CD14-positive monocyte (primary cell): ENCODE measurements around the gene BIN1. TPM values are rescaled to one million over a fixed set of nuclear protein-coding genes. Genes with fewer than 3 reads are reported as not detected.

Experiments
- DNase-seq, 3 donors: peaks; one replicate each; pipeline ENCODE4 v3.0.0-alpha.2; 2011 to 2022
- H2AFZ ChIP-seq: 2 replicates; pipeline ENCODE4 v1.6.0; 2012; ENCODE audit warnings: mild to moderate bottlenecking, low read depth, low read length, inconsistent platforms; ENCODE audit not compliant: insufficient read depth, poor library complexity, severe bottlenecking
- H3K27ac ChIP-seq, 2 donors: 1 replicate in 1 of 2; 2 replicates in 1 of 2; pipeline ENCODE4 v1.5.1; 2012 to 2013; ENCODE audit warnings: low read length in 2 of 2, control low read depth in 1 of 2, inconsistent platforms in 1 of 2, low read depth in 1 of 2, mild to moderate bottlenecking in 1 of 2
- H3K27me3 ChIP-seq, 2 donors: one replicate each; pipeline versions ENCODE4 v1.6.0 to v1.6.1; 2011 to 2013; ENCODE audit warnings: low read length in 2 of 2; ENCODE audit not compliant: control insufficient read depth in 2 of 2, insufficient read depth in 2 of 2
- H3K36me3 ChIP-seq, 2 donors: replicated peaks in 1 of 2; 1 replicate in 1 of 2; 2 replicates in 1 of 2; pipeline versions ENCODE4 v1.5.1 to v1.6.1; 2012 to 2013; ENCODE audit warnings: low read length in 2 of 2, control low read depth in 1 of 2, inconsistent platforms in 1 of 2, mild to moderate bottlenecking in 1 of 2; ENCODE audit not compliant: insufficient read depth in 2 of 2, control insufficient read depth in 1 of 2
- H3K4me1 ChIP-seq, 2 donors: 1 replicate in 1 of 2; 2 replicates in 1 of 2; pipeline versions ENCODE4 v1.5.1 to v1.6.1; 2012 to 2013; ENCODE audit warnings: low read length in 2 of 2, control low read depth in 1 of 2, inconsistent platforms in 1 of 2, mild to moderate bottlenecking in 1 of 2, moderate library complexity in 1 of 2; ENCODE audit not compliant: insufficient read depth in 2 of 2, control insufficient read depth in 1 of 2
- H3K4me2 ChIP-seq: replicated peaks from 2 replicates; pipeline ENCODE3; 2012; ENCODE audit warnings: low read length, moderate library complexity, mild to moderate bottlenecking; ENCODE audit not compliant: poor library complexity, severe bottlenecking; ENCODE audit errors: extremely low read depth
- H3K4me3 ChIP-seq, 3 experiments: fragments of 200-600 bp in 1 of 3; sonication (generic) in 1 of 3; replicated peaks in 1 of 3; 1 replicate in 2 of 3; 2 replicates in 1 of 3; pipeline ENCODE4 v1.5.1; 2011 to 2013; ENCODE audit warnings: low read length in 3 of 3, mild to moderate bottlenecking in 3 of 3, control low read depth in 2 of 3, low read depth in 2 of 3, inconsistent platforms in 1 of 3, moderate library complexity in 1 of 3
- H3K79me2 ChIP-seq: 2 replicates; pipeline ENCODE4 v1.6.0; 2012; ENCODE audit warnings: mild to moderate bottlenecking, control low read depth, inconsistent platforms, low read length, moderate library complexity; ENCODE audit not compliant: insufficient read depth
- H3K9ac ChIP-seq: 2 replicates; pipeline ENCODE4 v1.6.0; 2017; ENCODE audit warnings: low read length, mild to moderate bottlenecking; ENCODE audit not compliant: insufficient read depth, poor library complexity, severe bottlenecking
- H3K9me3 ChIP-seq, 2 donors: replicated peaks in 1 of 2; 1 replicate in 1 of 2; 2 replicates in 1 of 2; pipeline versions ENCODE4 v1.5.1 to v1.6.1; 2012 to 2013; ENCODE audit warnings: low read length in 2 of 2, control low read depth in 1 of 2; ENCODE audit not compliant: control insufficient read depth in 1 of 2, insufficient read depth in 1 of 2
- H4K20me1 ChIP-seq: 2 replicates; pipeline ENCODE4 v1.6.0; 2012; ENCODE audit warnings: mild to moderate bottlenecking, low read length, control low read depth, moderate library complexity; ENCODE audit not compliant: insufficient read depth
- H3K27ac Mint-ChIP-seq, 7 donors: one replicate each; pipeline ENCODE4 v1.8.0; 2020; ENCODE audit warnings: mild to moderate bottlenecking in 7 of 7, mixed read lengths in 7 of 7, moderate library complexity in 6 of 7, inconsistent platforms in 2 of 7
- H3K27me3 Mint-ChIP-seq, 3 donors: one replicate each; pipeline ENCODE4 v1.8.0; 2021 to 2022; ENCODE audit warnings: low read depth in 3 of 3, mild to moderate bottlenecking in 3 of 3, mixed read lengths in 3 of 3, moderate library complexity in 3 of 3, inconsistent platforms in 1 of 3
- H3K36me3 Mint-ChIP-seq, 2 donors: one replicate each; pipeline ENCODE4 v1.8.0; 2020; ENCODE audit warnings: mixed read lengths in 2 of 2, inconsistent platforms in 1 of 2, mild to moderate bottlenecking in 1 of 2
- H3K4me1 Mint-ChIP-seq: one replicate; pipeline ENCODE4 v1.8.0; 2020; ENCODE audit warnings: mild to moderate bottlenecking, mixed read lengths
- H3K4me3 Mint-ChIP-seq, 2 donors: one replicate each; pipeline ENCODE4 v1.8.0; 2020; ENCODE audit warnings: mild to moderate bottlenecking in 2 of 2, mixed read lengths in 2 of 2, moderate library complexity in 1 of 2
- H3K9me3 Mint-ChIP-seq, 7 donors: one replicate each; pipeline ENCODE4 v1.8.0; 2020 to 2022; ENCODE audit warnings: mixed read lengths in 7 of 7, mild to moderate bottlenecking in 6 of 7, moderate library complexity in 6 of 7, inconsistent platforms in 2 of 7
- WGBS: methylation state at CpG from one replicate; pipeline ENCODE4 v1.1.5; 2013; ENCODE audit warnings: missing lambda C conversion rate; ENCODE audit not compliant: insufficient coverage; 5-methylcytosine and 5-hydroxymethylcytosine counted together
- intact Hi-C, 2 donors: fragments of 100-400 bp; cut with micrococcal nuclease; formaldehyde crosslinking; loops; one replicate each; pipeline versions ENCODE4 v1.15.0 to v1.15.1; 2023
- polyA plus RNA-seq, 3 donors: library from polyadenylated mRNA; depleted of rRNA in 1 of 3; unstranded in 2 of 3; stranded (reverse) in 1 of 3; fragments of 300-500 nt in 2 of 3; fragments of >200 nt in 1 of 3; fragmentation: Illumina TruSeq in 2 of 3; gene quantifications; 1 replicate in 2 of 3; 2 replicates in 1 of 3; pipeline ENCODE4 v1.2.3, GENCODE V29; 2012 to 2021
- TF ChIP-seq, protein P1 (sequence below): fragments of 200-600 bp; IDR thresholded peaks from one replicate; pipeline ENCODE4 v1.8.0; 2022; ENCODE audit warnings: antibody characterized with exemption, mild to moderate bottlenecking

BIN1 gene
- polyA plus RNA-seq, 3 donors: 3.4 to 7.5 (median 4.1) TPM

DNA sequence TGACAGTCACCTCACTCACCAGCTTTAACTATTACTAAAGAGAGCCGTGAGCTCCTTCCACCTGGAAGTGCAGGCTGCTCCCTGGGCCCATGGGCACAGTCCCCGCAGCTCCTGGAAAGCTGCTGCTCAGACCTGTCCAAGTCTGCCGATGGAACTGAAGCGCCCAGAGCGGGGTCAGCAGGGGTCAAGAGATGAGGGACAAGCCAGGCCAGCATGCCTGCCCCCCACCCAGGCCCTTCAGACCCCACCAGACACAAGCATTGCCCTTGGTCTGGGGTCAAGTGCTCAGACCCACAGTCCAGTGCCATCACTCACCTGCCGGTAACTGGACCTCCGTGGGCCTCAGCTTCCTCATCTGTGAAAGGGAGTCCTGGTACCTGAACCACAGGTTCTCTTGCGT, 59.9 kb downstream of the BIN1 start:
- H3K9ac ChIP-seq: no peak overlapping the region
- TF ChIP-seq, protein P1, sequence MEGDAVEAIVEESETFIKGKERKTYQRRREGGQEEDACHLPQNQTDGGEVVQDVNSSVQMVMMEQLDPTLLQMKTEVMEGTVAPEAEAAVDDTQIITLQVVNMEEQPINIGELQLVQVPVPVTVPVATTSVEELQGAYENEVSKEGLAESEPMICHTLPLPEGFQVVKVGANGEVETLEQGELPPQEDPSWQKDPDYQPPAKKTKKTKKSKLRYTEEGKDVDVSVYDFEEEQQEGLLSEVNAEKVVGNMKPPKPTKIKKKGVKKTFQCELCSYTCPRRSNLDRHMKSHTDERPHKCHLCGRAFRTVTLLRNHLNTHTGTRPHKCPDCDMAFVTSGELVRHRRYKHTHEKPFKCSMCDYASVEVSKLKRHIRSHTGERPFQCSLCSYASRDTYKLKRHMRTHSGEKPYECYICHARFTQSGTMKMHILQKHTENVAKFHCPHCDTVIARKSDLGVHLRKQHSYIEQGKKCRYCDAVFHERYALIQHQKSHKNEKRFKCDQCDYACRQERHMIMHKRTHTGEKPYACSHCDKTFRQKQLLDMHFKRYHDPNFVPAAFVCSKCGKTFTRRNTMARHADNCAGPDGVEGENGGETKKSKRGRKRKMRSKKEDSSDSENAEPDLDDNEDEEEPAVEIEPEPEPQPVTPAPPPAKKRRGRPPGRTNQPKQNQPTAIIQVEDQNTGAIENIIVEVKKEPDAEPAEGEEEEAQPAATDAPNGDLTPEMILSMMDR: no peak
- Mint-ChIP-seq H3K27me3 (peaks cover 0 to 6% (median 3%) of the 10 kb centered on the region in 3 donors), H3K9me3 (peaks cover 0 to 4% (median 0%) of the 10 kb centered on the region in 7 donors), H3K27ac (no peak overlapping the region), H3K4me1 (peaks cover 2% of the 10 kb centered on the region), H3K36me3 (no peaks in the 10 kb centered on the region), H3K4me3 (no peak overlapping the region)
- intact Hi-C loops: no loop called here
- no peaks in the 10 kb centered on the region for H3K27me3 ChIP-seq
- 96% methylated on average over 8 of the region's 8 CpGs for WGBS
- H3K9me3 ChIP-seq: peaks cover 0 to 2% of the 10 kb centered on the region in 2 donors
- H3K79me2 ChIP-seq: no peaks in the 10 kb centered on the region
- H3K36me3 ChIP-seq: no peaks in the 10 kb centered on the region
- no peak overlapping the region for H3K4me2 ChIP-seq
- H4K20me1 ChIP-seq: no peaks in the 10 kb centered on the region
- DNase-seq: no peak
- peaks cover 6 to 10% of the 10 kb centered on the region in 2 donors for H3K4me1 ChIP-seq
- H3K4me3 ChIP-seq: no peak overlapping the region
- H3K27ac ChIP-seq: no peak overlapping the region
- no peak overlapping the region for H2AFZ ChIP-seq

GRCh38 chr2:127046579-127046978, 60.4 kb downstream of the BIN1 start:
- Mint-ChIP-seq H3K27ac (no peak overlapping the region), H3K27me3 (peaks cover 0 to 6% (median 3%) of the 10 kb centered on the region in 3 donors), H3K9me3 (peaks cover 0 to 4% (median 0%) of the 10 kb centered on the region in 7 donors), H3K36me3 (no peaks in the 10 kb centered on the region), H3K4me3 (no peak overlapping the region), H3K4me1 (peaks cover 2% of the 10 kb centered on the region)
- H3K4me2 ChIP-seq: no peak overlapping the region
- H3K79me2 ChIP-seq: no peaks in the 10 kb centered on the region
- H3K4me1 ChIP-seq: peaks cover 5 to 6% of the 10 kb centered on the region in 2 donors
- no peak overlapping the region for H3K4me3 ChIP-seq
- 89% methylated on average over 3 of the region's 3 CpGs for WGBS
- intact Hi-C loops: no loop called here
- no peak overlapping the region for H3K9ac ChIP-seq
- H3K27ac ChIP-seq: no peak overlapping the region
- H3K9me3 ChIP-seq: peaks cover 0 to 2% of the 10 kb centered on the region in 2 donors
- no peaks in the 10 kb centered on the region for H4K20me1 ChIP-seq
- no peaks in the 10 kb centered on the region for H3K36me3 ChIP-seq
- TF ChIP-seq, protein P1: no peak
- H3K27me3 ChIP-seq: no peaks in the 10 kb centered on the region
- H2AFZ ChIP-seq: no peak overlapping the region
- no peak for DNase-seq
